Occipital lobe (tissue), 2 donors: ENCODE data around the gene PDXP. TPM values are rescaled to one million over a fixed set of nuclear protein-coding genes. Genes with fewer than 3 reads are reported as not detected.
A peak's percentile ranks its signal among the peaks of the same experiment; 100 is the strongest.
"Not testable (repeated sequence)": the region's sequence is repeated elsewhere in the genome, so short reads cannot be mapped to it uniquely, and the experiment has no call there.

Experiments
- DNase-seq: peaks from one replicate; lab custom pipeline; 2025; lab: John Stamatoyannopoulos, UW
- total RNA-seq: library from RNA; depleted of rRNA; stranded (reverse); fragments of >200 nt; gene quantifications from one replicate; pipeline ENCODE4 v1.2.3, GENCODE V29; 2014

PDXP gene
- total RNA-seq, 1 donor from 2014 or later, result 40.6 TPM

GRCh38 chr22:37643225-37643847 is 15.2 kb upstream of the PDXP start:
- DNase-seq, result peak; percentile 57

- no peak for DNase-seq
These were observed 11.2 kb upstream of the PDXP start for GRCh38 chr22:37647317-37647716.

- no peak for DNase-seq
These were observed 10.6 kb upstream of the PDXP start for GRCh38 chr22:37647928-37648327.

GRCh38 chr22:37650463-37651136 is 7.9 kb upstream of the PDXP start:
- no peak for DNase-seq

GRCh38 chr22:37654563-37655251 is 3.8 kb upstream of the PDXP start:
- no peak for DNase-seq

- DNase-seq, result no peak
These were observed 3.3 kb upstream of the PDXP start for GRCh38 chr22:37655252-37655563.

- DNase-seq, result not testable (repeated sequence)
These were observed 1.9 kb upstream of the PDXP start for GRCh38 chr22:37656583-37656982.

GRCh38 chr22:37657590-37658132 is 862 bp upstream of the PDXP start:
- no peak for DNase-seq

GRCh38 chr22:37659066-37659896 is 758 bp downstream of the PDXP start:
- no peak for DNase-seq

- DNase-seq, result no peak
These were observed 1.6 kb downstream of the PDXP start for GRCh38 chr22:37659897-37660708.

- DNase-seq, result no peak
These were observed 2.2 kb downstream of the PDXP start for GRCh38 chr22:37660709-37661045.

- no peak for DNase-seq
These were observed 2.8 kb downstream of the PDXP start for GRCh38 chr22:37661160-37661924.

- DNase-seq, result no peak
These were observed 3.5 kb downstream of the PDXP start for GRCh38 chr22:37662039-37662438.

- DNase-seq, result no peak
These were observed 5.1 kb downstream of the PDXP start for GRCh38 chr22:37663521-37664140.

GRCh38 chr22:37664249-37665101 is 6.0 kb downstream of the PDXP start:
- DNase-seq, result peak; percentile 63

- no peak for DNase-seq
These were observed 7.0 kb downstream of the PDXP start for GRCh38 chr22:37665487-37665886.

- DNase-seq, result no peak
These were observed 11.1 kb downstream of the PDXP start for GRCh38 chr22:37669586-37669985.

- no peak for DNase-seq
These were observed 13.8 kb downstream of the PDXP start for GRCh38 chr22:37672206-37672919.
